Psoas muscle (tissue), 8 donors: ENCODE data around the gene CCDC34. TPM values are rescaled to one million over a fixed set of nuclear protein-coding genes. Genes with fewer than 3 reads are reported as not detected.

Source experiments
- ATAC-seq, 4 donors: fragments of 200-7000 bp; cut with Tn5 transposase; one replicate each; pipeline ENCODE4 v1.9.1; 2020; ENCODE audit warnings: moderate library complexity in 3 of 4, mild to moderate bottlenecking in 2 of 4
- DNase-seq, 2 donors: peaks; one replicate each; pipeline ENCODE4 v3.0.0-alpha.2; 2020
- H3K27ac ChIP-seq: fragments of 200-600 bp; one replicate; pipeline ENCODE4 v1.8.0; 2022
- H3K27me3 ChIP-seq, 3 donors: fragments of 200-600 bp in 1 of 3; one replicate each; pipeline versions ENCODE4 v1.6.1 to v1.8.0; 2013 to 2022; ENCODE audit warnings: low read length in 2 of 3, mild to moderate bottlenecking in 2 of 3, moderate library complexity in 1 of 3; ENCODE audit not compliant: insufficient read depth in 3 of 3
- H3K36me3 ChIP-seq, 2 donors: fragments of 200-600 bp in 1 of 2; one replicate each; pipeline versions ENCODE4 v1.6.1 to v1.8.0; 2013 to 2022; ENCODE audit warnings: low read depth in 1 of 2, mild to moderate bottlenecking in 1 of 2, moderate library complexity in 1 of 2; ENCODE audit not compliant: insufficient read depth in 1 of 2
- H3K4me1 ChIP-seq: fragments of 200-600 bp; one replicate; pipeline ENCODE4 v1.8.0; 2022
- H3K4me3 ChIP-seq: fragments of 200-600 bp; one replicate; pipeline ENCODE4 v1.8.0; 2022; ENCODE audit warnings: mild to moderate bottlenecking
- H3K9me3 ChIP-seq: fragments of 200-600 bp; one replicate; pipeline ENCODE4 v1.8.0; 2022
- WGBS, 3 donors: extraction: QIAGEN DNeasy Blood & Tissue Kit; methylation state at CpG; one replicate each; pipeline versions ENCODE4 v1.1.6 to v1.1.7; 2013; 5-methylcytosine and 5-hydroxymethylcytosine counted together
- intact Hi-C, 2 donors: fragments of 100-400 bp; cut with DNase I; formaldehyde crosslinking; loops; one replicate each; pipeline versions ENCODE4 v1.11.0 to v1.14.2; 2022
- polyA plus RNA-seq, 3 donors: library from polyadenylated mRNA; stranded (reverse); fragments of 200-250 nt; gene quantifications; one replicate each; pipeline ENCODE4 v1.2.3, GENCODE V29; 2013
- total RNA-seq, 4 donors: library from RNA; stranded (reverse); fragmentation: NEBNext Ultra II Directional in 2 of 4; extraction: Animal tissue kit (Norgen Biotek cat#: 25700) in 2 of 4; gene quantifications; one replicate each; pipeline versions ENCODE4 v1.2.1 to v1.2.4, GENCODE V29; 2021 to 2023
- TF ChIP-seq, protein P1 (sequence below): fragments of 200-600 bp; IDR thresholded peaks from one replicate; pipeline ENCODE4 v1.8.0; 2022; ENCODE audit warnings: antibody characterized with exemption
- donor health status: healthy with polysubstance abuse.
- donor health status: DM: no; HTN: no; CAD: no; lungs with moderate emphysema.
- donor health status: Bipolar disorder and iron deficiency.
- donor health status: healthy.
- donor health status: DM: yes; HTN: yes; CAD: no.
- donor health status: DM: no; HTN: no; CAD: no.
- donor health status: DM: no; HTN: no; CAD: no.
- donor health status: DM: yes; HTN: yes; CAD: no.

Gene CCDC34
- total and polyA plus RNA-seq, 7 donors, result 1.9 to 7.6 (median 3.4) TPM

GRCh38 chr11:27367881-27368280, 4.9 kb upstream of the CCDC34 start:
- TF ChIP-seq, protein P1, sequence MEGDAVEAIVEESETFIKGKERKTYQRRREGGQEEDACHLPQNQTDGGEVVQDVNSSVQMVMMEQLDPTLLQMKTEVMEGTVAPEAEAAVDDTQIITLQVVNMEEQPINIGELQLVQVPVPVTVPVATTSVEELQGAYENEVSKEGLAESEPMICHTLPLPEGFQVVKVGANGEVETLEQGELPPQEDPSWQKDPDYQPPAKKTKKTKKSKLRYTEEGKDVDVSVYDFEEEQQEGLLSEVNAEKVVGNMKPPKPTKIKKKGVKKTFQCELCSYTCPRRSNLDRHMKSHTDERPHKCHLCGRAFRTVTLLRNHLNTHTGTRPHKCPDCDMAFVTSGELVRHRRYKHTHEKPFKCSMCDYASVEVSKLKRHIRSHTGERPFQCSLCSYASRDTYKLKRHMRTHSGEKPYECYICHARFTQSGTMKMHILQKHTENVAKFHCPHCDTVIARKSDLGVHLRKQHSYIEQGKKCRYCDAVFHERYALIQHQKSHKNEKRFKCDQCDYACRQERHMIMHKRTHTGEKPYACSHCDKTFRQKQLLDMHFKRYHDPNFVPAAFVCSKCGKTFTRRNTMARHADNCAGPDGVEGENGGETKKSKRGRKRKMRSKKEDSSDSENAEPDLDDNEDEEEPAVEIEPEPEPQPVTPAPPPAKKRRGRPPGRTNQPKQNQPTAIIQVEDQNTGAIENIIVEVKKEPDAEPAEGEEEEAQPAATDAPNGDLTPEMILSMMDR, result no peak
- DNase-seq, result no peak
- 67 to 82% (median 75%) methylated on average over 10 of the region's 10 CpGs for WGBS, 3 donors
- Histone ChIP-seq H3K4me3 (no peak overlapping the region), H3K4me1 (peaks cover 5% of the 10 kb centered on the region), H3K27me3 (no peaks in the 10 kb centered on the region), H3K36me3 (peaks cover 6 to 41% of the 10 kb centered on the region in 2 donors), H3K9me3 (no peaks in the 10 kb centered on the region), H3K27ac (no peak overlapping the region)
- no peak for ATAC-seq
- intact Hi-C loops, result loop anchor here in 1 of 2 donors (10.0 kb wide), 1 partner anchor 107 kb away; the partner anchor contains the start of gene LGR4

DNA sequence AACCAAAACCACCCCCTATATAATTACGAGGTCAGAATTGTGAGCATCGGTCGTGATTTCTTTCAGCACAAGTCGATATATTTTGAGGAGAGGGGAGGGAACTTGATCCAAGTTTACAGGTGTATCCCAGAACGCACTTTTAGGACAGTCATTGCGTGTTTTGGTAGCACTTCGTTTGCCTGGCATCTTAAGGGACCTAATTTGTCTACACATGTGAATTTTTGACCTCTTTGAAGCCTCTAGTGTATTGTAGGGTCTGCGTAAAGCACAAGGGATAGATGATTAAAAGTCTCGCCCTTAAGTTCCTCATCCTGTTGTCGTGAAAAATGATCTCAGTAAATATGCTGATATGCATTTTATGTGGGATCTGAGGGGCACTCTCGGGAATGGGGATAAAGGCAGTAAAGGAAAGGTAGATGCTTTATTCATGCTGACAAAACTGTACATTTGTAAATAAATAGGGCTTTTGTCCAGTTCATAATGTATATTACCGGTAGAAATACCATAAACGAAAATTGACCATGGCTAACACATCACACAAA, 632 bp upstream of the CCDC34 start:
- 29 to 30% (median 30%) methylated on average over 13 of the region's 13 CpGs for WGBS, 3 donors
- peak in 1 of 4 donors; percentile 25 for ATAC-seq
- intact Hi-C loops, result loop anchor here (5.0 to 10.0 kb wide), 2 partner anchors 109 to 111 kb away; partner anchors contain the start of gene LGR4 (in 2 of the 2)
- Histone ChIP-seq H3K4me3 (peak overlapping the region; percentile 88), H3K36me3 (peaks cover 0 to under 1% of the 10 kb centered on the region in 2 donors), H3K27ac (peak overlapping the region; percentile 56), H3K4me1 (peaks cover 5% of the 10 kb centered on the region), H3K27me3 (no peaks in the 10 kb centered on the region), H3K9me3 (no peaks in the 10 kb centered on the region)
- TF ChIP-seq, protein P1, result no peak
- no peak for DNase-seq

DNA sequence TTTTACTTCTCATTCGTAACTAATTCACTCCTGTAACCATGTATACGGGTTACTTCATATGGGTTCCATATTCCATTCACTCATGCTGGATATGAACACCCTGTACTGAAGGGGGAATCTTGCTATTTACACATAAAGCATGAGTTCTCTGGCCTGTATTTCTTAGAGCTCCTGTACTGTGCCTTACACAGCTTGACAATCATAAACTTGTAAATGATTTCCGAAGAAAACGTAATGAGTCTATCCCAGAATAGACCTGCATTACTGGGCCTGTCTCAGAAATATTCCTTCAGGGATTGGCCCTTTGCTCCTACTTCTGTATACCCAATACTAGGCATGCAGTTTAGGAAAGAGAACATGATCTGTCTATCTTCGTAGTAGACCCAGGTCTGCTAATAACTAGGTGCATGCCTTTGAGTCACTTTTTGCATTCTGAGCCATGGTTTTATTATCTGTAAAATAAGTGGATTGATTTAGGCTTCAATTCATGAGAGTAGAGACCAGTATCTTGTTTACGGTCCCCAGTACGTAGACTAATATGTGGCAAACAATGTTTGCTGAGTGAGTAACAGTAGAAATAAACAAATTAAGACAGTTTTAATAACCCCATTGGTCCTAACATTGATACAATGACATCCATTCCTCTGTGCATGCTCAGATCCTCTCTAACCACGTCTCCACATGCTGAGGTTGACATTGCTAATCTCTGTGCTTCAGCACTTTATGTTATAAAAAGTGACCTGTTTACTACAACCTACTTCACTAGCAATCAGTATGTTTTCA, 1.2 kb downstream of the CCDC34 start:
- DNase-seq, result no peak

GRCh38 chr11:27358296-27358695, 4.7 kb downstream of the CCDC34 start:
- intact Hi-C loops, result no loop called here
- 88 to 99% (median 97%) methylated on average over 1 of the region's 1 CpG for WGBS, 3 donors
- TF ChIP-seq, protein P1, result no peak
- Histone ChIP-seq H3K27me3 (no peaks in the 10 kb centered on the region), H3K9me3 (no peaks in the 10 kb centered on the region), H3K36me3 (no peaks in the 10 kb centered on the region), H3K4me1 (peaks cover 7% of the 10 kb centered on the region), H3K4me3 (no peak overlapping the region), H3K27ac (no peak overlapping the region)
- no peak for ATAC-seq
- no peak for DNase-seq

More for the DNA sequence above, 1.2 kb downstream of the CCDC34 start:
- Histone ChIP-seq H3K4me1 (peaks cover 5% of the 10 kb centered on the region), H3K36me3 (no peaks in the 10 kb centered on the region), H3K27me3 (no peaks in the 10 kb centered on the region), H3K27ac (no peak overlapping the region), H3K4me3 (no peak overlapping the region), H3K9me3 (no peaks in the 10 kb centered on the region)
- WGBS, 3 donors, result 66 to 72% (median 66%) methylated on average over 8 of the region's 8 CpGs
- TF ChIP-seq, protein P1, result no peak
- intact Hi-C loops, result loop anchor here (5.0 to 10.0 kb wide), 2 partner anchors 110 to 113 kb away; partner anchors contain the start of gene LGR4 (in 2 of the 2)
- no peak for ATAC-seq
